ENCODE measurements around the gene TRPM3.

- TF ChIP-seq EZH2 (IDR thresholded peaks at IDR 0.05) = no peak
- no peak for TF ChIP-seq POLR2AphosphoS5 (IDR thresholded peaks at IDR 0.05; ENCODE audit: borderline replicate concordance, low read depth, low read length)
These were observed 218.7 kb downstream of the TRPM3 start for GRCh38 chr9:70902692-70903131.
